8988T (cell line): ENCODE measurements around the gene USP17L25.
"Not testable (repeated sequence)": the region's sequence is repeated elsewhere in the genome, so short reads cannot be mapped to it uniquely, and the experiment has no call there.

Source experiments
- DNase-seq: peaks from one replicate; pipeline ENCODE4 v3.0.0; 2011

Gene USP17L25

GRCh38 chr4:9329611-9330010, at the start of gene USP17L25:
USP17L25 (plus strand) TSS chr4:9329911; CDS start chr4:9329911, 0 bp downstream.
- not testable (repeated sequence) for DNase-seq

GRCh38 chr4:9324191-9324590, 5.5 kb upstream of the USP17L25 start:
- DNase-seq = not testable (repeated sequence)

GRCh38 chr4:9324865-9325264, 4.8 kb upstream of the USP17L25 start, which contains the start of gene USP17L24:
USP17L24 (plus strand) TSS chr4:9325165; CDS start chr4:9325165, 0 bp downstream.
- not testable (repeated sequence) for DNase-seq

DNA sequence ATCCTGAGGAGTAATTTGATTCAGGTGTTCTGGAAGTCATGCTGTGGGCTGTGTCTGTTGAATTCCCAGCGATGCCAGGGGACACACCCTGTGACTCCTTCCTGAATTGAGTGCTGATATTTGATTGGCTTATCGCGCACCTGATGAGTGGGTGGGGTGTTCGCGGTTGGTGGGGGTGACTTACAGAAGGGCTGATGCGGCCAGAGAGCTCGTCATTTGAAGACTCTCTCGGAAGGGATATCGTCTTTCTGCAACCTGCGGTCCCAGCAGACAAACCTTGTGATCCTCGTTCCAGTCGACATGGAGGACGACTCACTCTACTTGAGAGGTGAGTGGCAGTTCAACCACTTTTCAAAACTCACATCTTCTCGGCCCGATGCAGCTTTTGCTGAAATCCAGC, 4.6 kb downstream of the USP17L25 start, which contains the start of gene USP17L26:
USP17L26 (plus strand) TSS at position 301 of the 400 bp plus-strand sequence; CDS start at position 301, 0 bp downstream.
- not testable (repeated sequence) for DNase-seq

DNA sequence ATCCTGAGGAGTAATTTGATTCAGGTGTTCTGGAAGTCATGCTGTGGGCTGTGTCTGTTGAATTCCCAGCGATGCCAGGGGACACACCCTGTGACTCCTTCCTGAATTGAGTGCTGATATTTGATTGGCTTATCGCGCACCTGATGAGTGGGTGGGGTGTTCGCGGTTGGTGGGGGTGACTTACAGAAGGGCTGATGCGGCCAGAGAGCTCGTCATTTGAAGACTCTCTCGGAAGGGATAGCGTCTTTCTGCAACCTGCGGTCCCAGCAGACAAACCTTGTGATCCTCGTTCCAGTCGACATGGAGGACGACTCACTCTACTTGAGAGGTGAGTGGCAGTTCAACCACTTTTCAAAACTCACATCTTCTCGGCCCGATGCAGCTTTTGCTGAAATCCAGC, 9.4 kb downstream of the USP17L25 start, which contains the start of gene USP17L5:
USP17L5 (plus strand) TSS at position 301 of the 400 bp plus-strand sequence; CDS start at position 301, 0 bp downstream.
- not testable (repeated sequence) for DNase-seq

- not testable (repeated sequence) for DNase-seq
Observed at GRCh38 chr4:9343848-9344247, 14.1 kb downstream of the USP17L25 start, which contains the start of gene USP17L27. USP17L27 (plus strand) TSS chr4:9344148; CDS start chr4:9344148, 0 bp downstream.

DNA sequence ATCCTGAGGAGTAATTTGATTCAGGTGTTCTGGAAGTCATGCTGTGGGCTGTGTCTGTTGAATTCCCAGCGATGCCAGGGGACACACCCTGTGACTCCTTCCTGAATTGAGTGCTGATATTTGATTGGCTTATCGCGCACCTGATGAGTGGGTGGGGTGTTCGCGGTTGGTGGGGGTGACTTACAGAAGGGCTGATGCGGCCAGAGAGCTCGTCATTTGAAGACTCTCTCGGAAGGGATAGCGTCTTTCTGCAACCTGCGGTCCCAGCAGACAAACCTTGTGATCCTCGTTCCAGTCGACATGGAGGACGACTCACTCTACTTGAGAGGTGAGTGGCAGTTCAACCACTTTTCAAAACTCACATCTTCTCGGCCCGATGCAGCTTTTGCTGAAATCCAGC, 18.9 kb downstream of the USP17L25 start, which contains the start of gene USP17L28:
USP17L28 (plus strand) TSS at position 301 of the 400 bp plus-strand sequence; CDS start at position 301, 0 bp downstream.
- not testable (repeated sequence) for DNase-seq

- DNase-seq = not testable (repeated sequence)
Observed at GRCh38 chr4:9350866-9351265, 21.2 kb downstream of the USP17L25 start.

DNA sequence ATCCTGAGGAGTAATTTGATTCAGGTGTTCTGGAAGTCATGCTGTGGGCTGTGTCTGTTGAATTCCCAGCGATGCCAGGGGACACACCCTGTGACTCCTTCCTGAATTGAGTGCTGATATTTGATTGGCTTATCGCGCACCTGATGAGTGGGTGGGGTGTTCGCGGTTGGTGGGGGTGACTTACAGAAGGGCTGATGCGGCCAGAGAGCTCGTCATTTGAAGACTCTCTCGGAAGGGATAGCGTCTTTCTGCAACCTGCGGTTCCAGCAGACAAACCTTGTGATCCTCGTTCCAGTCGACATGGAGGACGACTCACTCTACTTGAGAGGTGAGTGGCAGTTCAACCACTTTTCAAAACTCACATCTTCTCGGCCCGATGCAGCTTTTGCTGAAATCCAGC, 23.6 kb downstream of the USP17L25 start, which contains the start of gene USP17L29:
USP17L29 (plus strand) TSS at position 301 of the 400 bp plus-strand sequence; CDS start at position 301, 0 bp downstream.
- DNase-seq = not testable (repeated sequence)

- not testable (repeated sequence) for DNase-seq
Observed at GRCh38 chr4:9362829-9363228, 33.1 kb downstream of the USP17L25 start, which contains the start of gene USP17L30. USP17L30 (plus strand) TSS chr4:9363129; CDS start chr4:9363129, 0 bp downstream.

DNA sequence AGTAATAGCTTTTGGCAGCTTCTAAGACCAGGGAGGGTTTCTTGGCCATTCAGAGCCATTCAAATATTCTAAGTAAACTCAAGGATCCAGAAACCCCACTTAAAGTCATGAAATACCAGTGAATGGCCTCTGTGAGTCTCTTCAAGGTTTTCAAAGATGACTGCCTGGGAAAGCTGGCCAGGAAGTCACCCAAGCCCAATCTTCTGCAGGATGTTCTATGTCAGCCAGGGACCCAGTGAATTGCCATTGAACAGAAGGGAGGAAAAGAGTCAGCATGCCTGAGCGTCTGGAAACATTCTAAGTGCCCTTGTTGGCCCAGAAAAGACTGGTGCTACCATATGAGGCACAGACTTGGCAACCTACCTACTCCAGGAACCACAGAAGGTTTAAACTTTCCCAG, 50.2 kb downstream of the USP17L25 start:
- not testable (repeated sequence) for DNase-seq
